ENCODE measurements around the gene OSBPL6. TPM values are rescaled to one million over a fixed set of nuclear protein-coding genes. Genes with fewer than 3 reads are reported as not detected.

OSBPL6 gene
- total RNA-seq, 4 donors from 2014 or later: 1.8 to 3.3 (median 2.3) TPM

DNA sequence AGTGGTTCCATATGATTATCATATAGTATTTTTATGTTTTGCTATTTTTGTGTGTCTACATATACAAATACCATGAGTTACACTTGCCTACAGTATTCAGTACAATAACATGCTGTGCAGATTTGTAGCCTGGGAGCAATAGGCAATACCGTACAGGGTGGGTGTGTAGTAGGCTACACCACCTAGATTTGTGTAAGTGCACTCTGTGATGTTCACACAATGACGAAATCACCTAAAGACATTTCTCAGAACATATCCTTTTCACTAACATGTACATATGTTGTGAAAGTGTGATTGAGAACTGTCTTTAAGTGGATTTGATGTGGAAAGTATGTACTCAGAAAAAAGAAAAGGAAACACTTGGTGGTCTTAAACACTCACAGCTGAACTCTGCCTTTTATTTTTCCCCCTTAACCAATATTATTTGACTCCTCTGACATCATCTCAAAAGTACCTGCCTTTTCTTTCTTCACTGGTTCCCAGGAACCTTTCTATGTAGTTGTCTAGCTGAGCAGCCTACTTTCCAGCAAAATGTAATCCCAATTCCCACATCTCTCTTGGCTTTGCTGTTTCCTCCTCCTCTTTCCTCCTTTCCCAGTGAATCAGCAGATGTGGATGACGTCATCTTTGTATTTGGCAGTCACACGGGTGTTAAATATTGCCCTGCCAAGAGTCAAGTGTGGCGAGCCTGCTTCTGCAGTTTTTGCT is 47.7 kb downstream of the OSBPL6 start:
- Histone ChIP-seq H3K27ac (replicated peaks in 1 of 4) (peak overlapping the region in 2 of 4 donors; percentile 37 to 43), H3K4me1 (peaks cover 6 to 12% (median 12%) of the 10 kb centered on the region in 4 donors), H3K27me3 (no peaks in the 10 kb centered on the region), H3K4me3 (no peak overlapping the region), H3K36me3 (no peaks in the 10 kb centered on the region), H3K9me3 (no peaks in the 10 kb centered on the region)
- 37% methylated on average over 5 of the region's 5 CpGs for WGBS
- TF ChIP-seq EP300 (IDR thresholded peaks at IDR 0.05): peak; percentile 51
- TF ChIP-seq, protein P1, sequence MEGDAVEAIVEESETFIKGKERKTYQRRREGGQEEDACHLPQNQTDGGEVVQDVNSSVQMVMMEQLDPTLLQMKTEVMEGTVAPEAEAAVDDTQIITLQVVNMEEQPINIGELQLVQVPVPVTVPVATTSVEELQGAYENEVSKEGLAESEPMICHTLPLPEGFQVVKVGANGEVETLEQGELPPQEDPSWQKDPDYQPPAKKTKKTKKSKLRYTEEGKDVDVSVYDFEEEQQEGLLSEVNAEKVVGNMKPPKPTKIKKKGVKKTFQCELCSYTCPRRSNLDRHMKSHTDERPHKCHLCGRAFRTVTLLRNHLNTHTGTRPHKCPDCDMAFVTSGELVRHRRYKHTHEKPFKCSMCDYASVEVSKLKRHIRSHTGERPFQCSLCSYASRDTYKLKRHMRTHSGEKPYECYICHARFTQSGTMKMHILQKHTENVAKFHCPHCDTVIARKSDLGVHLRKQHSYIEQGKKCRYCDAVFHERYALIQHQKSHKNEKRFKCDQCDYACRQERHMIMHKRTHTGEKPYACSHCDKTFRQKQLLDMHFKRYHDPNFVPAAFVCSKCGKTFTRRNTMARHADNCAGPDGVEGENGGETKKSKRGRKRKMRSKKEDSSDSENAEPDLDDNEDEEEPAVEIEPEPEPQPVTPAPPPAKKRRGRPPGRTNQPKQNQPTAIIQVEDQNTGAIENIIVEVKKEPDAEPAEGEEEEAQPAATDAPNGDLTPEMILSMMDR (IDR thresholded peaks at IDR 0.05): no peak
- peak; percentile 40 to 56 for TF ChIP-seq POLR2AphosphoS5 (IDR thresholded peaks at IDR 0.05)
- no peak for TF ChIP-seq POLR2A (IDR thresholded peaks at IDR 0.05; ENCODE audit: low read depth)
- intact Hi-C loops (cut with DNase I): no loop called here
- DNase-seq (ENCODE audit: extremely low spot score): no peak

DNA sequence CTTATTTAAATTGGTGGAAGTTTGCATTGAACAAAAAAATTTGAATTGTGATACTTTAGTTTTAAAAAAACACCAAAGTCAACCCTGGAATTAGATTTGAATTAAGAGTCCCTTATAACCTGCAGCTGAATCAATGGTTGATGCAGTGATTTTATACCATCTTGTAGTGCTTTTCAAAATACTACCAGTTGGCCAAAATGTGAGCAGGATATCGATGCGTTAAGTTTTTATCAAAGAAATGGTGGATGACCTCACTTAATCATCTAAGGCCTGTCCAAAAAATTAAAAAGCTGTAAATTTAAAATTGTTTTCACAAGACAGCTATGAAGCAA is 48.2 kb downstream of the OSBPL6 start:
- Histone ChIP-seq H3K27me3 (no peaks in the 10 kb centered on the region), H3K27ac (replicated peaks in 1 of 4) (peak overlapping the region in 2 of 4 donors; percentile 37 to 43), H3K9me3 (no peaks in the 10 kb centered on the region), H3K4me1 (peaks cover 6 to 12% (median 12%) of the 10 kb centered on the region in 4 donors), H3K4me3 (no peak overlapping the region), H3K36me3 (no peaks in the 10 kb centered on the region)
- DNase-seq (ENCODE audit: extremely low spot score): no peak
- 55% methylated on average over 2 of the region's 2 CpGs for WGBS
- no peak for TF ChIP-seq EP300 (IDR thresholded peaks at IDR 0.05)
- intact Hi-C loops (cut with DNase I): no loop called here

DNA sequence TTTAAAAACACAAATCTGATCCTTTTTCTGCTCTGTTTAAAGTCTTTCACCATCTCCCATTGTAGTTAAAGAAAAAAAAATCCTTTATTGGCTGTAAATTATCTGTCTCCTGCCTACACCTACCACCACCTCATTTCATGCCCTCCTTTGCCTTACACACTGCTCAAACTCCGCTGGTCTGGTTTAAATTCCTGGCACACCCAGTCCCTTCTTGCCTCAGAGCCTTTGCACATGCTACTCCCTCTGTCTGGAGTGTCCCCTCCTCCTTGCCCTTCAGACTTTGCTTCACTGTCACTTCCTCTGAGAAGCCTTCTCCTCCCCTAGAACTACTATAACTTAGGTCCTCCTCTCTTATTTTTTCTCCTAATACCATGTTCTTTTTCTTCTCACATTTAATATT is 49.6 kb downstream of the OSBPL6 start:
- peaks cover 6 to 12% (median 12%) of the 10 kb centered on the region in 4 donors for H3K4me1 ChIP-seq
- H3K27me3 ChIP-seq: no peaks in the 10 kb centered on the region
- no peak for DNase-seq (ENCODE audit: extremely low spot score)
- no peak overlapping the region for H3K4me3 ChIP-seq
- H3K36me3 ChIP-seq: no peaks in the 10 kb centered on the region
- WGBS: 90% methylated on average over 1 of the region's 1 CpG
- TF ChIP-seq POLR2A (IDR thresholded peaks at IDR 0.05; ENCODE audit: low read depth) (no peak), EP300 (IDR thresholded peaks at IDR 0.05) (no peak), POLR2AphosphoS5 (IDR thresholded peaks at IDR 0.05) (no peak)
- intact Hi-C loops (cut with DNase I): no loop called here
- no peak overlapping the region for H3K27ac ChIP-seq (replicated peaks in 1 of 4)
- no peaks in the 10 kb centered on the region for H3K9me3 ChIP-seq

DNA sequence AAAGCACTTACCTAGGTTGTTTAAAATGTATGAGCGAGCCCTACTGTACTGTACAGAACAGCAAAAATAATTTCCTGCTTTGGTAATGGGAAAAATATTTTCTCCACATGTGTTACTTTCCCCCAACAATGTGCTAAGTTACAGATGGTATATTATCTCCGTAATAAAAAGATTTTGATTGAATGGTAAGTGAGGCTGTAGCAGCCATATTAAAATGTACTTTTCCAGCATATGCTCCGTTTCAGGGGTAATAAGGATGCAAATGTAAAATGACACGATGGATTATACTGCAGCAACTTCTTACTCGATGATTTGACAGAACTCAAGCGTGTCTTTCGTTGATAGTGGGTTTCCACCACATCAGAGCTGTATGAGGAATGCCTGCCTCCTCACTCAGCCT is 50.5 kb downstream of the OSBPL6 start:
- Histone ChIP-seq H3K4me1 (peaks cover 6 to 12% (median 12%) of the 10 kb centered on the region in 4 donors), H3K27ac (replicated peaks in 1 of 4) (no peak overlapping the region), H3K27me3 (no peaks in the 10 kb centered on the region), H3K36me3 (no peaks in the 10 kb centered on the region), H3K9me3 (no peaks in the 10 kb centered on the region), H3K4me3 (no peak overlapping the region)
- DNase-seq (ENCODE audit: extremely low spot score): no peak
- TF ChIP-seq, protein P1 (IDR thresholded peaks at IDR 0.05): no peak
- TF ChIP-seq POLR2AphosphoS5 (IDR thresholded peaks at IDR 0.05) (no peak), EP300 (IDR thresholded peaks at IDR 0.05) (no peak), POLR2A (IDR thresholded peaks at IDR 0.05; ENCODE audit: low read depth) (no peak)
- intact Hi-C loops (cut with DNase I): no loop called here
- WGBS: 73% methylated on average over 7 of the region's 7 CpGs

- intact Hi-C loops (cut with DNase I): no loop called here
- 89% methylated on average over 2 of the region's 2 CpGs for WGBS
- H3K27me3 ChIP-seq: no peaks in the 10 kb centered on the region
- H3K9me3 ChIP-seq: no peaks in the 10 kb centered on the region
- no peak for DNase-seq (ENCODE audit: extremely low spot score)
- H3K4me3 ChIP-seq: no peak overlapping the region
- TF ChIP-seq POLR2AphosphoS5 (IDR thresholded peaks at IDR 0.05): no peak
- no peak for TF ChIP-seq POLR2A (IDR thresholded peaks at IDR 0.05; ENCODE audit: low read depth)
- TF ChIP-seq EP300 (IDR thresholded peaks at IDR 0.05): no peak
- TF ChIP-seq, protein P1 (IDR thresholded peaks at IDR 0.05): no peak
- peaks cover 6 to 19% (median 14%) of the 10 kb centered on the region in 4 donors for H3K4me1 ChIP-seq
- no peaks in the 10 kb centered on the region for H3K36me3 ChIP-seq
- no peak overlapping the region for H3K27ac ChIP-seq (replicated peaks in 1 of 4)
These were observed 52.4 kb downstream of the OSBPL6 start for GRCh38 chr2:178246696-178247095.
